GM19463 (cell line): ENCODE data around the gene MAPKAPK3.
"Not testable (repeated sequence)": the region's sequence is repeated elsewhere in the genome, so short reads cannot be mapped to it uniquely, and the experiment has no call there.

Source experiments
- ATAC-seq: cut with Tn5 transposase; IDR thresholded peaks from one replicate; pipeline ENCODE4 v1.9.1; 2021; ENCODE audit warnings: mild to moderate bottlenecking, moderate library complexity; ENCODE audit not compliant: unreplicated experiment

The MAPKAPK3 gene

GRCh38 chr3:50652709-50653108 lies 35.8 kb downstream of the MAPKAPK3 start:
- ATAC-seq = peak; percentile 45

- ATAC-seq = no peak
Observed at GRCh38 chr3:50653937-50654595, 37.1 kb downstream of the MAPKAPK3 start.

GRCh38 chr3:50655009-50655830 lies 38.3 kb downstream of the MAPKAPK3 start:
- no peak for ATAC-seq

- no peak for ATAC-seq
Observed at GRCh38 chr3:50656417-50657195, 39.7 kb downstream of the MAPKAPK3 start.

GRCh38 chr3:50657407-50657806 lies 40.5 kb downstream of the MAPKAPK3 start:
- ATAC-seq = no peak

GRCh38 chr3:50657816-50658215 lies 40.9 kb downstream of the MAPKAPK3 start:
- ATAC-seq = no peak

GRCh38 chr3:50658416-50658815 lies 41.5 kb downstream of the MAPKAPK3 start:
- ATAC-seq = no peak

- ATAC-seq = no peak
Observed at GRCh38 chr3:50658831-50659230, 41.9 kb downstream of the MAPKAPK3 start.

- no peak for ATAC-seq
Observed at GRCh38 chr3:50660386-50660785, 43.4 kb downstream of the MAPKAPK3 start.

- no peak for ATAC-seq
Observed at GRCh38 chr3:50661321-50661837, 44.4 kb downstream of the MAPKAPK3 start.

- ATAC-seq = no peak
Observed at GRCh38 chr3:50662408-50662807, 45.5 kb downstream of the MAPKAPK3 start.

GRCh38 chr3:50665081-50665840 lies 48.3 kb downstream of the MAPKAPK3 start:
- ATAC-seq = no peak

GRCh38 chr3:50665841-50666115 lies 48.8 kb downstream of the MAPKAPK3 start:
- not testable (repeated sequence) for ATAC-seq

- no peak for ATAC-seq
Observed at GRCh38 chr3:50666837-50667236, 49.9 kb downstream of the MAPKAPK3 start.

GRCh38 chr3:50671331-50671730 lies 54.4 kb downstream of the MAPKAPK3 start:
- no peak for ATAC-seq

- no peak for ATAC-seq
Observed at GRCh38 chr3:50672656-50673055, 55.7 kb downstream of the MAPKAPK3 start.

- no peak for ATAC-seq
Observed at GRCh38 chr3:50673931-50674330, 57.0 kb downstream of the MAPKAPK3 start.

- no peak for ATAC-seq
Observed at GRCh38 chr3:50674349-50675178, 57.6 kb downstream of the MAPKAPK3 start, which contains the start of gene DOCK3. TSS of gene DOCK3 (plus strand) at chr3:50674927. CDS start at chr3:50675264, 337 bp downstream.

- ATAC-seq = no peak
Observed at GRCh38 chr3:50675179-50676030, 58.5 kb downstream of the MAPKAPK3 start.
